OCI-LY1 (cell line): ENCODE data around the gene DFFB.

ENCODE experiments used
- H2AFZ ChIP-seq: fragments of 200-600 bp; sonication (generic), shearing (Covaris generic); 2 replicates; pipeline ENCODE4 v1.6.0; 2014; ENCODE audit warnings: antibody characterized with exemption, mild to moderate bottlenecking, low read length
- H3F3A ChIP-seq: fragments of 200-600 bp; sonication (generic), shearing (Covaris generic); 2 replicates; pipeline ENCODE4 v1.6.0; 2014; ENCODE audit warnings: mild to moderate bottlenecking, antibody characterized with exemption, low read length, moderate library complexity; ENCODE audit not compliant: insufficient read depth
- H3K27ac ChIP-seq: fragments of 200-600 bp; sonication (generic); 2 replicates; pipeline ENCODE4 v1.5.1; 2014; ENCODE audit warnings: low read length, mixed run types, mild to moderate bottlenecking, low read depth; ENCODE audit not compliant: poor library complexity, severe bottlenecking
- H3K27me3 ChIP-seq: fragments of 200-600 bp; sonication (generic); 2 replicates; pipeline ENCODE4 v1.6.0; 2014; ENCODE audit warnings: antibody characterized with exemption, mild to moderate bottlenecking, low read length, moderate library complexity; ENCODE audit not compliant: insufficient read depth
- H3K36me3 ChIP-seq: fragments of 200-600 bp; sonication (generic); 2 replicates; pipeline ENCODE4 v1.6.1; 2014; ENCODE audit warnings: mild to moderate bottlenecking, antibody characterized with exemption, low read length, moderate library complexity, mixed read lengths; ENCODE audit not compliant: insufficient read depth
- H3K4me1 ChIP-seq: fragments of 200-600 bp; sonication (generic); 2 replicates; pipeline ENCODE4 v1.5.1; 2014; ENCODE audit warnings: mild to moderate bottlenecking, low read length, moderate library complexity; ENCODE audit not compliant: insufficient read depth, severe bottlenecking
- H3K4me2 ChIP-seq: fragments of 200-600 bp; sonication (generic), shearing (Covaris generic); 2 replicates; pipeline ENCODE4 v1.6.1; 2014; ENCODE audit warnings: low read length
- H3K4me3 ChIP-seq: fragments of 200-600 bp; sonication (generic); 2 replicates; pipeline ENCODE4 v1.5.1; 2014; ENCODE audit warnings: low read length, low read depth, mild to moderate bottlenecking, mixed read lengths; ENCODE audit not compliant: poor library complexity, severe bottlenecking
- H3K79me2 ChIP-seq: fragments of 200-600 bp; shearing (Covaris generic); 2 replicates; pipeline ENCODE4 v1.6.1; 2016; ENCODE audit warnings: mixed run types, low read length, mixed read lengths; ENCODE audit not compliant: insufficient read depth
- H3K9ac ChIP-seq: fragments of 200-600 bp; sonication (generic), shearing (Covaris generic); 2 replicates; pipeline ENCODE4 v1.6.1; 2014; ENCODE audit warnings: mild to moderate bottlenecking, low read length, mixed read lengths
- H3K9me2 ChIP-seq: fragments of 200-600 bp; sonication (generic), shearing (Covaris generic); 2 replicates; pipeline ENCODE4 v1.6.1; 2014; ENCODE audit warnings: low read depth, mild to moderate bottlenecking, low read length, mixed read lengths
- H3K9me3 ChIP-seq: fragments of 200-600 bp; shearing (Covaris generic); 2 replicates; pipeline ENCODE4 v1.6.1; 2014; ENCODE audit warnings: low read length, mixed read lengths
- H4K20me1 ChIP-seq: fragments of 200-600 bp; sonication (generic), shearing (Covaris generic); 2 replicates; pipeline ENCODE4 v1.6.0; 2016; ENCODE audit warnings: mild to moderate bottlenecking, low read length; ENCODE audit not compliant: insufficient read depth
- EZH2 ChIP-seq: fragments of 200-600 bp; sonication (generic), shearing (Covaris generic); IDR thresholded peaks from 2 replicates; pipeline ENCODE4 v1.8.0; 2017; ENCODE audit warnings: borderline replicate concordance, mixed run types, mild to moderate bottlenecking, antibody characterized with exemption, low read length, moderate library complexity, mixed read lengths
- TF ChIP-seq, protein P1 (sequence below): fragments of 200-600 bp; sonication (generic), shearing (Covaris generic); IDR thresholded peaks from 2 replicates; pipeline ENCODE4 v1.5.1; 2017; ENCODE audit warnings: mild to moderate bottlenecking, antibody characterized with exemption, low read length, moderate library complexity, mixed read lengths

The DFFB gene

GRCh38 chr1:3834701-3835100 lies 22.6 kb upstream of the DFFB start:
- Histone ChIP-seq H3K27me3 (no peaks in the 10 kb centered on the region), H3K79me2 (no peaks in the 10 kb centered on the region), H3K9me2 (no peaks in the 10 kb centered on the region), H3K4me3 (no peak overlapping the region), H3K9me3 (peaks cover 9% of the 10 kb centered on the region), H3K4me2 (no peak overlapping the region), H3K27ac (no peak overlapping the region), H3K36me3 (peaks cover 85% of the 10 kb centered on the region), H3K4me1 (no peaks in the 10 kb centered on the region), H3K9ac (no peak overlapping the region), H3F3A (no peaks in the 10 kb centered on the region), H4K20me1 (no peaks in the 10 kb centered on the region), H2AFZ (no peak overlapping the region)
- TF ChIP-seq EZH2, result no peak
- TF ChIP-seq, protein P1, sequence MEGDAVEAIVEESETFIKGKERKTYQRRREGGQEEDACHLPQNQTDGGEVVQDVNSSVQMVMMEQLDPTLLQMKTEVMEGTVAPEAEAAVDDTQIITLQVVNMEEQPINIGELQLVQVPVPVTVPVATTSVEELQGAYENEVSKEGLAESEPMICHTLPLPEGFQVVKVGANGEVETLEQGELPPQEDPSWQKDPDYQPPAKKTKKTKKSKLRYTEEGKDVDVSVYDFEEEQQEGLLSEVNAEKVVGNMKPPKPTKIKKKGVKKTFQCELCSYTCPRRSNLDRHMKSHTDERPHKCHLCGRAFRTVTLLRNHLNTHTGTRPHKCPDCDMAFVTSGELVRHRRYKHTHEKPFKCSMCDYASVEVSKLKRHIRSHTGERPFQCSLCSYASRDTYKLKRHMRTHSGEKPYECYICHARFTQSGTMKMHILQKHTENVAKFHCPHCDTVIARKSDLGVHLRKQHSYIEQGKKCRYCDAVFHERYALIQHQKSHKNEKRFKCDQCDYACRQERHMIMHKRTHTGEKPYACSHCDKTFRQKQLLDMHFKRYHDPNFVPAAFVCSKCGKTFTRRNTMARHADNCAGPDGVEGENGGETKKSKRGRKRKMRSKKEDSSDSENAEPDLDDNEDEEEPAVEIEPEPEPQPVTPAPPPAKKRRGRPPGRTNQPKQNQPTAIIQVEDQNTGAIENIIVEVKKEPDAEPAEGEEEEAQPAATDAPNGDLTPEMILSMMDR, result no peak

- H3K4me1 ChIP-seq, result no peaks in the 10 kb centered on the region
- H3K27me3 ChIP-seq, result no peaks in the 10 kb centered on the region
- H3K4me3 ChIP-seq, result no peak overlapping the region
- no peaks in the 10 kb centered on the region for H3K9me2 ChIP-seq
- peaks cover 83% of the 10 kb centered on the region for H3K36me3 ChIP-seq
- no peak overlapping the region for H3K27ac ChIP-seq
- no peak overlapping the region for H2AFZ ChIP-seq
- H3K9ac ChIP-seq, result no peak overlapping the region
- no peak overlapping the region for H3K4me2 ChIP-seq
- no peaks in the 10 kb centered on the region for H3K79me2 ChIP-seq
- TF ChIP-seq, protein P1, result no peak
- no peak for TF ChIP-seq EZH2
- H3K9me3 ChIP-seq, result peaks cover 9% of the 10 kb centered on the region
- H3F3A ChIP-seq, result no peaks in the 10 kb centered on the region
- H4K20me1 ChIP-seq, result no peaks in the 10 kb centered on the region
Observed at GRCh38 chr1:3836421-3836820, 20.9 kb upstream of the DFFB start.

- Histone ChIP-seq H3K27me3 (no peaks in the 10 kb centered on the region), H3K9ac (no peak overlapping the region), H3K4me2 (no peak overlapping the region), H4K20me1 (no peaks in the 10 kb centered on the region), H3K79me2 (no peaks in the 10 kb centered on the region), H3K4me1 (no peaks in the 10 kb centered on the region), H2AFZ (no peak overlapping the region), H3F3A (no peaks in the 10 kb centered on the region), H3K36me3 (peaks cover 80% of the 10 kb centered on the region), H3K9me3 (peaks cover 9% of the 10 kb centered on the region), H3K4me3 (no peak overlapping the region), H3K9me2 (no peaks in the 10 kb centered on the region), H3K27ac (no peak overlapping the region)
- TF ChIP-seq EZH2, result no peak
- TF ChIP-seq, protein P1, result no peak
Observed at GRCh38 chr1:3837200-3837599, 20.1 kb upstream of the DFFB start.
